GM20000 (cell line): ENCODE data around the gene IRAK1.

Source experiments
- DNase-seq: peaks from one replicate; pipeline ENCODE4 v3.0.0; 2012; ENCODE audit warnings: low spot score
- TF ChIP-seq, protein P1 (sequence below): IDR thresholded peaks from 2 replicates; pipeline ENCODE4 v1.5.1; 2012; ENCODE audit warnings: mild to moderate bottlenecking, control low read depth; ENCODE audit errors: extremely low read depth, missing control alignments

Gene IRAK1

GRCh38 chrX:154030715-154031305 lies 11.1 kb upstream of the IRAK1 start:
- TF ChIP-seq, protein P1, sequence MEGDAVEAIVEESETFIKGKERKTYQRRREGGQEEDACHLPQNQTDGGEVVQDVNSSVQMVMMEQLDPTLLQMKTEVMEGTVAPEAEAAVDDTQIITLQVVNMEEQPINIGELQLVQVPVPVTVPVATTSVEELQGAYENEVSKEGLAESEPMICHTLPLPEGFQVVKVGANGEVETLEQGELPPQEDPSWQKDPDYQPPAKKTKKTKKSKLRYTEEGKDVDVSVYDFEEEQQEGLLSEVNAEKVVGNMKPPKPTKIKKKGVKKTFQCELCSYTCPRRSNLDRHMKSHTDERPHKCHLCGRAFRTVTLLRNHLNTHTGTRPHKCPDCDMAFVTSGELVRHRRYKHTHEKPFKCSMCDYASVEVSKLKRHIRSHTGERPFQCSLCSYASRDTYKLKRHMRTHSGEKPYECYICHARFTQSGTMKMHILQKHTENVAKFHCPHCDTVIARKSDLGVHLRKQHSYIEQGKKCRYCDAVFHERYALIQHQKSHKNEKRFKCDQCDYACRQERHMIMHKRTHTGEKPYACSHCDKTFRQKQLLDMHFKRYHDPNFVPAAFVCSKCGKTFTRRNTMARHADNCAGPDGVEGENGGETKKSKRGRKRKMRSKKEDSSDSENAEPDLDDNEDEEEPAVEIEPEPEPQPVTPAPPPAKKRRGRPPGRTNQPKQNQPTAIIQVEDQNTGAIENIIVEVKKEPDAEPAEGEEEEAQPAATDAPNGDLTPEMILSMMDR = no peak
- no peak for DNase-seq

DNA sequence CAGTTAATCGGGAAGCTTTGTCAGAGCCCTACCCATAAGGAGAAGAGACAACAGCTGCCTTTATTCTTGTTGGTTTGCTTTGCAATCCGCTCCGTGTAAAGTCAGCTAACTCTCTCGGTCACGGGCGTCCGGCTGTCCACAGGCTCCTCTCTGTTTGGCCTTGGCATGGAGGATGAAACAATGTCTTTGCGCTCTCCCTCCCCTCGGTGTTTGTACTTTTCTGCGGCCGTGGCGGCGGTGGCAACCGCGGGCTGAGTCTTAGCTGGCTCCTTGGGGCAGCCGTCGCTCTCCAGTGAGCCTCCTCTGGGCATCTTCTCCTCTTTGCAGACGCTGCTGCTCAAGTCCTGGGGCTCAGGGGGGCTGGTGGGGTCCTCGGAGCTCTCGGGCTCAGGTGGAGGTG lies 10.6 kb upstream of the IRAK1 start:
- no peak for DNase-seq
- TF ChIP-seq, protein P1 = no peak

DNA sequence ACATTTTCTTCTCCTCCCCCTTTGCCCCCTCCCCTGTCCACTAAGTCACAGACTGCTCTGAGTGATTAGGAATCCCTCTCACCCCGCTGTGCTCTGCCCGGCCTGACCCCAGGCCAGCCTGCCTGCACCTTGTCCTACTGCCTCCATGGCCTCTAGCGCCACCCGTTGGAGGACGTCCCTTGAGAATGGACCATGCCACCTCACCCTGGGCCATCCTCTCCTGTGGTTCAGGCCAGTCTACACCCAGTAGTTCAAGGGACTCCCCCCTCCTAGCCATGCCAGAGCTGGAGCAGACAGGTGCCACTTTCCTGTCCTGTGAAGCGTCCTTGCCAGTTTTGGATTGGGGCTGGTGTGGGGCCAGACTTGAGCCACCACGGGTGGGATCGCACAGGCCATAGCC lies 9.7 kb upstream of the IRAK1 start:
- TF ChIP-seq, protein P1 = no peak

GRCh38 chrX:154028502-154029184 lies 8.9 kb upstream of the IRAK1 start:
- TF ChIP-seq, protein P1 = no peak

More for the DNA sequence above, 9.7 kb upstream of the IRAK1 start:
- no peak for DNase-seq

GRCh38 chrX:154027986-154028385 lies 8.3 kb upstream of the IRAK1 start:
- TF ChIP-seq, protein P1 = no peak
- DNase-seq = no peak

More at GRCh38 chrX:154028502-154029184, 8.9 kb upstream of the IRAK1 start:
- no peak for DNase-seq

- no peak for DNase-seq
- TF ChIP-seq, protein P1 = no peak
Observed at GRCh38 chrX:154027022-154027402, 7.3 kb upstream of the IRAK1 start.

DNA sequence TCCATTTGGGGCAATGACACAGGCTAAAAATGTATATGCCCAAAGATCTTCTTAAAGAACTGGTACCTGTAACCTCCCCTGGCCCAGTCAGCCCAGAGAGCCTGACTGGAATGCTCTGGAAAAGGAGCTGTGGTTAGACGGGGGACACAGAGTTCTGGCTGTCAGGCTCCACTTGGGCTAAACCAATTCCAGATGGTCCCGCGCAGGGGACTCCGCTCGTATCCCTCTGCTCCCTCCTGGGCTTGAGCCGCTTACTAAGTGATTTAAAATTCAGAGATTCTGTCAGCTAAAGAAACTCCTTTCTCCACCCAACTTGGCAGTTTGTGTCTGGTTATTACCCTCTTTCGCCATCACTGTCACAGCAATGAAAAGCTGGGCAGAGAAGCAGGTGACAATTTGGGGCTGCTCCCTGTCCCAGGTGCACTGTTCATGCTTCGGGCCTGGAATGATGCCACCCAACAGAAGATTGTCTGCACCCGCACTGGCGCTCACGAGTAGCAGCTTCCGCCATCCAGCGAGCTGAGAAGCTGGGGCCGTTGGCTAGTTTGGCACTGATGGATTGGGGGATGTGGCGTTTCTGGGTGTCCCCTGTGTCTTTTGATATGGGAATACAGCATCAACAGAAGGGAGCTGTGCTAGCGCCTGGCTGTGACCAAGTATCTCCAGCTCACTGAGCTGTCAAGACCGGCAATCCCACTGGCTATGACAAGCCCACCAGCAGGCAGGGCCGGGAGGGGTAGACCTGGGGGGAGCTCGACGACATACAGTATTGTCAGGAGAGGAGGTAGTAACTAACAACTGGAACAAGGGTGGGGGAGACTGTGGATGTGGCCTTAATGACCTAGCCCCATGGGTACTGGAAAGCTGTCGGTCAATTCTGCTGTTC lies 6.7 kb upstream of the IRAK1 start:
- TF ChIP-seq, protein P1 = no peak
- DNase-seq = no peak
